GM21390 (cell line): ENCODE results near the gene CROCC2.

ENCODE experiments used
- ATAC-seq: cut with Tn5 transposase; IDR thresholded peaks from one replicate; pipeline ENCODE4 v1.9.1; 2021; ENCODE audit not compliant: unreplicated experiment

Gene CROCC2

DNA sequence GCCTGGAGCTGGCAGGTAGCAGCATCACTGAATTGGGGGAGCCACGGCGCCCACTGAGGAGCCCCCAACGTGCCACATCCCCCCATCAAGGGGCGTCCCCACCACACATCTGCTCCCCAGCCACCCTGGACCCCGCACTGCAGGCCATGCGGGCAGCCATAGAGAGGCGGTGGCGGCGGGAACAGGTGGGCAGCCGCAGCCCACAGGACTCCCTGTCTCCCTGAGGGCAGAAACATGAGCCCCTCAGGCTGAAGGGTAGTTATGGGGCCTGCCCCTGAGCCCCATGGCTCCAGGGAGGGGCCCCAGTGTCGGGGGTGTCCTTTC is 26.6 kb downstream of the CROCC2 start:
- no peak for ATAC-seq

DNA sequence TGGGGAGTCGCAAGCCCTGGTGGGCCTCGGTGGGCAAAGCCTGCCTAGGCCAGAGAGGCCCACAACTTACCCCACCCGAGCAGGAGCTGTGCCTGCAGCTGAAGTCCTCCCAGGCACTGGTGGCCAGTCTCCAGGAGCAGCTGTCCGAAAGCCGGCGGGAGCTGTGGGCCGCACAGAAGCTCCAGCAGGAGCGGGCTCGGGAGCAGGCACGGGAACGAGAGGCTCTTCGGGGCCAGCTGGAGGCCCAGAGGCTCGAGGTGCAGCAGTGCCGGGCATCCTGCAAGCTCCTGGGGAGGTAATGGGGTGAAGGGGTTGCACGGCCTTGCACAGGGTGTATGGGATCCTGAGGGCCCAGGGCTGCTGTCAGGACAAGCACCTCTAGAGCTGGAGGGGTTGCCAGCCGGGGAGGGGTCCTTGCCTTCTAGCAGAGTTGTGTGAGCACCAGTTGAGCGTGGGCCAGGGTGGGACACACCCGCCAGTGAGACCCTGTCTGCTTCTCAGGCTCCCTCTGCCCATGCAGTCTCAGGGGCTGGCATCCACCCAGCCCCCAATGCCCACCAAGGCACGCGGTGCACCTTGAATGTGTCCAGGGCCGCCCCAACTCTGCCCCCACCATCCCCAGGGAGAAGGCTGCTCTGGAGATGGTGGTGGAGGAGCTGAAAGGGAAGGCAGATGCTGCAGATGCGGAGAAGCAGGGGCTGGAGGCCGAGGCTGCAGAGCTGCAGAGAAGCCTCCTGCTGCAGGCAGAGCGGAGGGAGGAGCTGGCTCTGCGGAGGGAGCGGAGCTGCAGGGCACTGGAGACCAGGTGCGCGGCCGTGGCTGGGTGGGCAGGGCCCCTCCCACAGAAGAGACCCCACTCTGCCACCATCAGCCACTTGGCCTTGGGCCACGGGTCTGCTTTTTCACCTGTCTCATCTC is 27.2 kb downstream of the CROCC2 start:
- ATAC-seq = no peak

DNA sequence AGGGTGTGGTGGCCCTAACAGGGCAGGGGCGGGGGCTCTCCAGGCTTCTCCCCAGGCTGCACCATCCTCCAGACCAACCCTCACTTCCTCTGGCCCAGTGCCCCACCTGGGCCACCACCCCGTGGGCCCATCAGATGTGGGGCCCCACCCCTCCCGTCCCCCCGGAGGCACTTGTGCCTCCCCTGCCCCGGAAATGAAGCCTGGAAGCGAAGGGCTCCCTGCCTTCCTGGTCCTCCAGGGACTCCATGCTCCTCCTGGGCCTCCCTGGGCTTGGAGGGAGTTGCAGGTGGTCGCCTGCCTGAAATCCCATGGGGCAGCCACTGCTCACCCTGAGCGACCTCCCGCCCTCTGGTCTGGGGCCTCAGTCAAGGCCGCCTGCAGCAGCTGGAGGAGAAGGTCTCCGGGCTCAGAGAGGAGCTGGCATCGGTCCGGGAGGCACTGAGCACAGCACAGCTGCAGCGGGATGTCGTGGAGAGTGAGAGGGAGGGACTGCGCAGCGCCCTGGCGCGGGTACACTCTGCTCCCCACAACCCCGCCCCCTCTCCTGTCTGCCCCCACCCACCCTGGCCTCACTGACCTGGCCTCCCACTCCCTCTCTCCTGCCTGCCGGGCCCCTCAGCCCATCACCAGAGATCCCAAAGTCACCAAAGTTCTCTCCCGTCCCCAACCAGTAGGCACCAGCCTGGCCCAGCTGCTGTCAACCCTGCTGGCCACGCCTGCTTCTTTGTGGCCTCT is 28.0 kb downstream of the CROCC2 start:
- ATAC-seq = no peak

DNA sequence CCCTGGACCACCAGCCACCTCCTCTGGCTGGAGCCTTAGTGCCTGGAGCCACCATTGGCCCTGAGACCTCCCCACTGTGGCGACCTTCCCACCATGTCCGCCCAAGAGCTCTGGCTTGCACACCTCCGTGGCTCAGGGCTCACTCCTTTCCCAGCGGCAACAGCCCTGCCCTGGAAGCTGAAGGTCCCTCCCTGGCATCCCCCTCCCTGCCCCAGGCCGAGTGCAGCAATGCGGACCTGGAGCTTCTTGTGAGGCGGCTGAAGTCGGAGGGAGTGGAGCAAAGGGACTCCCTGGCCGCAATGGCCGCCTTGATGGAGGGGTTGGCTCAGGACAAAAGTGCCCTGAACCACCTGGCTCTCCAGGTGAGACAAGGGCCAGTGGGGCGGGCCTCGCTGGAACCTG is 28.6 kb downstream of the CROCC2 start:
- no peak for ATAC-seq

DNA sequence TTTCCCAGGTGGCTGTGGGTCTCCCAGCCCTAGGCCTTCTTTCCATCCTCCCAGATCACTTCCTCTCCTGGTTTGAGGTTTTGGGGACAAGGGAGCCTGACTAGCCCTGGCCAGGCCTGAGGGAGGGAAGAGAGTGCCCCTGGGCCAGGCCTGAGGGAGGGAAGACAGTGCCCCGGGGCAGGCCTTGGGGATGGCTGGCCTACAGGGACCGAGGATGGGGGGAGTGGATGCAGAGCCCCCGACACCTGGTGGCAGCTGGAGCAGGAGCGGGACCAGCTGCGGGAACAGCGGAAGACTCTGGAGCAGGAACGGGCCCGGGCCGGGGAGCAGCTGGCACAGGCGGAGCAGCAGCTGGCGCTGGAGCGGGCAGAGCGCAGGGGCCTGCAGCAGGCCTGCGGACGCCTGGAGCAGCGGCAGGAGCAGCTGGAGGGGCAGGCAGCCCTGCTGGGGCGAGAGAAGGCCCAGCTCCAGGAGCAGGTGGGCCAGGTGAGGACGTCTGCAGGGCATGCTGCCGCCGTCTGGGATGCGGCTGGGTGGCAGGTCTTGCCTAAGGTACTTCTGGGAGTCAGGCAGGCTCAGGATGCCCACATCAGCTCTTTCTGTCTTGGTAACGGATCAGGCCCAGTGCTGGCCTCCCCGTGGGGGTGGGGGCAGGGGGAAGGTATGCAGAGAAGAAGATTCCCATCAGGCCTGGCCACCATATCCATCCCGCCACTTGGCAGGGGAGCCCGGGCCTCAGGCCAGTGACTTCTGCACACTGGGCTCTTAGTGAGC is 29.2 kb downstream of the CROCC2 start:
- no peak for ATAC-seq

DNA sequence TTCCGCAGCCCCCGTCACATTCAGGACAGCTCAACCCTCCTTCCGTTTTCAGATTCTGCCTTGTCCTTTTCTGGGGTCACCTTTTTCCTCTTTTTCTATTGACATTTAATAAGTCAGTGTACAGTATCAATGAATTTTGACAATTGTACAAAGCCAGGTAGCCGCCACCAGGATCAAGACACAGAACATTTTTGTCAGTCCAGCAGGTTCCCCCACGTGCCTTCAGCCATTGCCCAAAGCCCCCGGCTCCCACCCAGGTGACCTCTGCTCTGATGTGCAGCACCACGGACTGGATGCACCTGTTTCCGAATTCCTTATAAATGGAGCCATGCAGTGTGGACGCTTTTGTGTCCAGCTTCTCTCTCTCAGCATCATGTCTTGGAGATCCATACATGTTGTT is 30.0 kb downstream of the CROCC2 start:
- ATAC-seq = no peak

DNA sequence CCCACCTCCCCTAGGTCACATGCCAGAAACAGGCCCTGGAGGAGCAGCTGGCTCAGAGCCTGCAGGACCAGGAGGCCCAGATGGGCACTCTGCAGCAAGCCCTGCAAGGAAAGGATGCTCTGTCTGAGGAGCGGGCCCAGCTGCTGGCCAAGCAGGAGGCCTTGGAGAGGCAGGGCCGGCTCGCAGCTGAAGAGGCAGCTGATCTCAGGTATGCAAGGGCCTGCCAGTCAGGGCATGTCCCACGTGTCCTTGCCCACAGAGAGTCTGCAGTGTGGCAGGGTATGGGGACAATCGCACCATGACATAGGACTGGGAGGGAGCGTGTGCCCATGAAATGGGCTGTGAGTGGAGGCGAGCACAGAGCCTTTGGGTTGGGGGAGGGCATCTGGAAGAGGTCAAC is 39.9 kb downstream of the CROCC2 start:
- no peak for ATAC-seq

DNA sequence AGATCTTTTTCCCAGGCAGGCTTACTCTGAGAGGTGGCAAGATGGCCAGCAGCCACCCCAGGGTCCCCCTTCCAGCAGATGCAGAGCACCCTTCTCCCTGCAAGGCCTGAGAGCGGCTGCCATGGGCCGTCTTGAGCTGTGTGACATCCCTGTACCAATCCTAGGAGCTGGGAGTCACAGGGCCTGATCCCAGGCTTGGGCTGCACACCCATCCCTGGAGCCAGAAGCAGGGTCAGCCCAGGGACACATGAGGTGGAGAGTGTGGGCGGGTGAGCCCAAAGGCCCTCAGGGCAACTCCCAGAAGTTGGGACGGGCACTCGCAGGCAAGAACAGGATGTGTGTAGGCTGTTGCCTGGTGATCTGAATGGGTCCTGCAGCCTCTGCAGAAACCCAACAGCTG is 40.5 kb downstream of the CROCC2 start:
- no peak for ATAC-seq

DNA sequence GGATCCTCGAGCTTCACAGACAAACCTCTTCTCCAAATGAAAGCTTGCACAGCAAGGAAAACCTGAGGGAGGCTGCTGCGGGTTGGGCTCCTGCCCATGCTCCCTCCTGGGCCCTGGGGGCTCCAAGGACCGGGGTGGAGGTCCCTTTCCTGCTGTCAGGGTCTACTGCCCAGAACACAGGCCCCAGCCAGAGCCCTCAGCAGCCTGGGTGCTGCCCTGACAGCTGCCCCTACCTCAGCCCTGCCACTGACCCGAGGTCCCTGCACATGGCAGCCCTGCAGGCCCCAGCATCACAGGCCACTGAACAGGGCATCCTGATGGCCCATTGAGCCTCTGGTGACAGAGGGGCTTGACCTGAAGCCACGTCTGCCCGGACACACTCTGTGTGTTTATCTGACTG is 41.0 kb downstream of the CROCC2 start:
- ATAC-seq = no peak

DNA sequence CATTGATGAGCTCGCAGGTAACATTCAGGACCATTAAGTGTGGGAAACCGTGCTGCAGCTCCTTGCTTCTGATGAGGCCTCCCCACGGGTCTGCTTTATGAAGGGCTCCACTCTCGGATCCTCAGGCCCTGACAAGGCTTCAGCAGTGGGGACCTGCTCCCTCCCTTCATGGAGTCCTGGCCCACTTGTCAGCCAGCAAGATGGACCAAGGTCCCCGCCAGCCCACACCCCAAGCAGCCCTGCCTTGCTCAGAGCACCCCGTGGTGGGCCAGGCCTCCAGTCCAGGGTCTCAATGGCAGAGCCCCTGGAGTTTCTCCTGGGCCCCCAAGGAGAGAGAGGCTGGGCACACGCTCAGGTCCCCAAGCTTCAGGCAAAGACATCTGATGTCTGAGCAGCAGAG is 41.5 kb downstream of the CROCC2 start:
- ATAC-seq = no peak

DNA sequence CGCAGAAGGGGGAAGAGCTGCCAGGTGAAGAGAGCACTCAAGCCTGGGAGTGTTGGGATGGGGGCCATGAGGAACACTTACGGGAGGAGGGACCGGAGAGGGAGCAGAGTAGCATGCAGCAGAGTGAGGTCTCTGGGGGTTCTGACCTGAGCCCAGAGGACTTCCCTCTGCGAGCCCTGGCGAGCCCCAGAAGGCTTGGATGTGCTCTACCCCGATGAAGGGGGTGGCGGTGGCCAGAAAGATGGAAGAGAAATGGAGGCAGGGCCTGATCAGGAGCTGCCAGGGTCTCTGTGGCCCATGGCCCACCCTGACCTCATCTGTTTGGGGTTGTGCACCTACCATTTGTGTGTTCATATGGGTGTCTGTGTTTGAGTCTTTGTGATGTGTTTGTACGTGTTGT is 42.0 kb downstream of the CROCC2 start:
- ATAC-seq = no peak

DNA sequence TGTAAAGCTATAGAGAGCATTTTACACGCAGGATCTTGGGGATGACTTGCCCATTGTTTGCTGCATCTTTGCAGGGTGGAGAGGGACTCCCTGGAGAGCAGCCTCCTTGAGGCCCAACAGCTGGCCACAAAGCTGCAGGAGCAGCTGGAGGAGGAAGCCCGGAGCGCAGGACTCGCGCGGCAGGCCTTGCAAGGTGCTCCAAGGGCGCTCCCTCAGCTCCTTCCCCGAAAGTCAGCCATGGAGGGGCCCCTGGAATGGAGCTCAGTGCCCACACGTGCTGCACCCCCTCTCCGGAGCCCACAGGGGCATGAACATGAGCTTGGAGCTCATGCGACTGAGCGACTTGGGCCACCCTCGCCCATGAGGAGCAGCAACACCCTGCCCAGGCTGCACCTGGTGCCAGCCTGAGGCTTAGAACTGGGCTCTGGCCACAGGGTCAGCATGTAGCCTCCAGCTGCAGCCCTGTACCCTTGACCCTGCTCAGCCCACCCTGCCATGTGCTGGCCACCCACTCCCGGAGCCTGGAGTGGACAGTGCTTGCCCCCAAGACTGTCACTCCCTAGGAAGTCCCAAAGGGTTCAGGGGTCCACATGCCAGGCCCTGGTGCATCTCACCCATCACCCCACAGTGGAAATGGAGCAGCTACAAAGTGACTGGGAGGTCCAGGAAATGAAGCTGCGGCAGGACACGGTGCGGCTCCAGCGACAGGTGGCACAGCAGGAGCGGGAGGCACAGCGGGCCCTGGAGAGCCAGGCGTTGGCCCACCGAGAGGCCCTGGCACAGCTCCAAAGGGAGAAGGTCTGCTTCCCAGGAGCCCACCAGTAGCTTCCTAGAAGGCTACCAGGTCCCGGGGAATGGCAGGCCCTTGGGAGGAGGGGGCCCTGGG is 43.0 kb downstream of the CROCC2 start:
- no peak for ATAC-seq

DNA sequence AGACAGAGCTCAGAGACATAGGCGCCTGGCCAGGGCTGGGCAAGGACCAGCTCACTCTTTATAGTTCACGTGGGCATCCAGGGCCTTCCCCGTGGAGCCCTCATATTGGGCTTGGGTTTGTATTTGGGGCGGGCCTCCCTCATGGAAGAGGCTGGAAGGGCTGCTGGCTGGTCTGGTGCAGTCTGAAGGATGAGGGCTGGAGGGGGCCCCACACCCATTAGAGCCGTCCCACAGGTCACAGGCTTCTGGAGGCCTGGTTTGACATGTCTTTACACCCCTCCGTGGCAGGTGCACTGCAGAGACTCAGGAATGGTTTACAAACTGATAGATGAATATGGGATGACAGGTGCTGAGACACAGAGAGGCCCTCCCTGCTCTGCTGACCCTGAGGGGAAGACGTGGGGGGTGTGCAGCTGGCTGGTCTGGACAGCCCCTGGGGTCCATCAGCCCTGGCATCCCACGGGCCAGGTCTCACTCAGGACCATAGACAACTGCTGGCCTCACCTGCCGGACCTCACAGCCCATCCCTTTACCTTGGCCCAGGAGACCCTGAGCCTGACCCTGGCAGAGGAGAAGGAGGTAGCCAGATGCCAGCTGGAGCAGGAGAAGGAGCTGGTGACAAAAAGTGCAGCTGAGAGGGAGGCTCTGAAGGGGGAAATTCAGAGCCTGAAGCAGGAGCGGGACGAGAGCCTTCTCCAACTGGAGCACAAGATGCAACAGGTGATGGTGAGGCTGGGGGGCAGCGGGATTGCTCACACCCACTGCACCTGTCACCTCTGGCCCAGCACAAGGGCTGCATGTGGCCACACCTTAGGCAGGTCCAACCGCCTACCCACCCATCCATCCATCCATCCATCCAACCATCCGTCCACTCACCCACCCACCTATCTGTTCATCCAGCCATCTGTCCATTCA is 43.9 kb downstream of the CROCC2 start:
- no peak for ATAC-seq

DNA sequence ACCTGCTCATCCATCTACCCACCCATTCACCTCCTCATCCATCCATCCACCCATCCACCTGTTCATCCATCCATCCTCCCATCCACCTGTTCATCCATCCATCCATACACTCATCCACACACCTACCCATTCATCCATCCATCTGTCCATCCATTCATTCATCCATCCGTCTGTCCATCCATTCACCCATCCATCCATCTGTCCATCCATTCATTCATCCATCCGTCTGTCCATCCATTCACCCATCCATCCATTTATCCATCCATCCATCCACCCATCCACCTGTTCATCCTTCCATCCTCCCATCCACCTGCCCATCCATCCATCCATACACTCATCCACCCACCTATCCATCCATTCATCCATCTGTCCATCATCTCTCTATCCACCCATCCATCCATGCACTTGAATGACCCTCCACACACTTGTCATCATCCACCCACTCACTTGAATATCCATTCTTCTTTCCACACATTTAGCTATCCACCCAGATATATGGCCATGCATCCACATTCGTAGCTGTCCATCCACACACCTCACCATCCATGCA is 45.0 kb downstream of the CROCC2 start:
- no peak for ATAC-seq

DNA sequence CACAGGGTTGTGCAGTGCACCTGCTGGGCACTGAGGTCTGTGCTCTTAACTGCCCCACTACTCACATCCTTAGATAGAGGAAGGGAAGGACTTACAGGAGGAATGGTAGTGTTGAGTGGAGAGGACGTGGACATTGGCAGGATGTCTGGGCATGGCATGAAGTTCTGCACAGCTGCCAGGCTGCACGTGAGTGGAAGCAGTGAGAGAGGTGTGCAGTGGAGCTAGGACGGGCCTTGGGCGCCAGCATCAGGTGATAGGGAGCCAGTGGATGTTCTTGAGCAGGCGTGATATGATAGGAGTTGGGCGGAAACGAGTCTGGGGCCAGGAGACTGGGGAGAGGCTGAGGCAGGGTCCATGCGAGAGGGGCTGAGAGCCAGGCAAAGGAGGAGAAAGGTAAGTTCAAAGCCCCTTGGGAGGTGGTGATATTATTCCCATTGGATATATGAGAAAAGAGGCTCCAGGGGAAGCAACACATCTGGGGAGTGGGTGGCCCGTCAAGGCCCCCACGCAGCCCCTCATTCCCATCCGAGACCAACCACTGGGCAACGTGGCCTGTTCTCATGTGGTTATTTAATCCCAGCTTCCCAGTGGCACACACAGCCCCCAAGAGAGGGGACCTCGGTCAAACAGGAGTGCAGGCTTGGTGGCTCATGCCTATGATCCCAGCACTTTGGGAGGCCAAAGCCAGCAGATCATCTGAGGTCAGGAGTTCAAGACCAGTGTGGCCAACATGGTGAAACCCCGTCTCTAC is 46.5 kb downstream of the CROCC2 start:
- no peak for ATAC-seq

DNA sequence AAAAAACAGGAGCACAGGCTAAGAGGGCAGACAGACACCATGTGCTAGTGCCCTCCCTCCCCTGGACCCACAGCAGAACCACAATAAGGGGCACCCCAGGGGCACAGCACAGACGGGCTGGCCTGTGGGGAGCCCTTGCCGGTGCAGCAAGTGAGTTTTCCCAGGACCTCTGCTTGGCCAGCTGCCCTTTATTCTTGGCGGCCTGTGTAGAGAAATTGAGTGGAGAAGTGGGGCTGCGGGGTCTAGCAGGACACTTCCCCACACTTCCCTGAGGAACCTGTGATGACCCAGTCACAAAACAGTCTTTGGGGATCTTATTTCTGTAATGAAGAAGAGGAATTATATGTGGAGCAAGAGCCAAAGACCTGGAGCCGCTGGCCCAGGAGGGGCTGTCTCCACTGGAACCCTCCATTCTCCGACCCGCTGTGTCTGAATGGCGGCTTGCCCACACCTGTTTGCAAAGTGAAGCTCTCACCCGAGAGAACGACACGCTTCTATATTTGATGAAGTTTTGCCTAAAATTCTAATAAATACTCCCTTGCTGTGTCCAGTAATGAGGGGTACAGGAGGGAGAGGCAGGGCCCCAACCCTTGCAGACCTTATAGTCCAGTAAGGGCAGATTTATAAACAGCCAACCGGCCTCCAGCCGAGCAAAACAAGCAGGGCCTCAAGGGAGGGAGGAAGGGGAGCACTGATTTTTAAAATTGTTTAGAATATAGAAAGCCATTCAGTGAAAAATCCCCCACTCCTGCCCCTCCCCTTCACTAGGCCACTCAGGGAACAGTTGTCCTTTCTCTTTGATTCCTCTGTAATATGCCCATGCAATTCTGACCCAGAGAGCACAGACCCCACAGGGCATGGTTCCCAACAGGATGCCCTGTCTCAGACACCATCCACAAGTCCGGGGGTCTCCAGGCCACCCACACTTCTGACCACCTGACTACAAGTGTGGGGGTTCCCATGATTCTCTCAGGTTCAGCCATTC is 47.6 kb downstream of the CROCC2 start:
- no peak for ATAC-seq

DNA sequence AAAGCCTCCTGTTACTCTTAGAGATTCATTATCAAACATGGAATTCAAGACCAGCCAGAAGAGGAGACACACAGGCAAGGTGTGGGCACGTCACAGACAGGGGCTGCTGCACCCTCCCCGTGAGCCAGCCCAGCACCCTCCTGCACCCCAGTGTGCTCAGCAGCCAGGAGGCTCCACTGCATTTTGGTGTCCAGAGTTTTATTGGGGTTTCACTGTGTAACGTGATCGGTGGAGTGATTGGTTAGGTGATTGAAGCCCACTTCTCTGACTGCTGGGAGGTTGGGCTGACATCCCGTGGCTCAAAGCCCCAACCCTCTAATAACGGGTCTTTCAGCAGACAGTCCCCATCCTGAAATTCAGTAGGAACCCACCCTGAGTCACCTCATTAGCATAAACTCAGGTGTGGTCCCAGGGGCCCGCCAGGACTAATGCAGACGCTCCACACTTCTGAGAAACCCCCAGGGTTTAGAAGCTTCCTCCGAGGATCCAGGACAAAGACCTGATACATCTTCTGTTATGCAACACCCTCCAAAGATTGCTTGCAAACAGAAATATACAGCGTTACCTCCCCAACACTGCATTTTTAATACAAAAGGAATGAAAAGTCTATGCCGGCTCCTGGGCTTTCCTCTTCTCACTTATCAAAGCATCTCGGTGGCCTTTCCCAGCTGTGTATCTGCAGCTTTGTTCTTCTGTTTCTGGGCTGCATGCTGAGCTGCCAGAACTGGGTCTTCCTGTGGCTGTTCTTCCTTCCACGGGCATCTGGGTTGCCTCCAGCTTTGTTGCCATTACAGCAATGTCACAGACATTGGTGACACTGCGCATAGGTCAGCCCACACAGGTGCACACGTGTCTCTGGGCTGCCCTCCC is 48.5 kb downstream of the CROCC2 start:
- ATAC-seq = no peak
